ENCODE results near the gene NOL11.

NOL11 gene

DNA sequence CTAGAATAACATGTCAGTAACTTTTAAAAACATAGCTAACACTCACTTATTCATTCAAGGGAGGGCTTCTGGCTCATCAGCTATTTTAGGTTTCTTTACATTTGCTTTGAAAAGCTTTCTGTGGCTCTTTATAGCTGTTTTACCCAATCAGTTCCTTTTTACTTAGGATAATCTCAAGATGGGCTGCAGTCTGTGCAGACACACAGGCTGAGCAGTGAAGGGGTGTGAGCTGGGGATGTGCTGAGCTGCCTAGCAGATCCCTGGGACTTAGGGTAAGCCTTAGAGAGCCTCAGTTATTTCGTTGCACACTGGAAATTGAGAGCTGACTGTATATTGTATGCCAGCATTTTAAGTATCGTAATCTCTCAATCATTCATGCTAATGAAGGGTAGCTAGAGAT, 30.2 kb upstream of the NOL11 start:
- Histone ChIP-seq H3K18ac (ENCODE audit: low read length) (no peak overlapping the region), H3K27ac (ENCODE audit: low read depth, low read length) (no peak overlapping the region), H3K36me3 (ENCODE audit: control insufficient read depth in 1 of 2, insufficient read depth in 2 of 2, low read length in 2 of 2) (peaks cover 0 to 1% of the 10 kb centered on the region in 2 experiments), H3K9me3 (ENCODE audit: insufficient read depth, low read depth, low read length) (no peaks in the 10 kb centered on the region), H2BK120ac (ENCODE audit: insufficient read depth, low read length, poor library complexity) (no peak overlapping the region), H4K12ac (ENCODE audit: low read depth, low read length) (no peak overlapping the region), H3K27me3 (ENCODE audit: insufficient read depth, low read length) (no peaks in the 10 kb centered on the region), H2BK12ac (ENCODE audit: low read length) (no peak overlapping the region), H3K4me1 (ENCODE audit: control insufficient read depth in 1 of 2, insufficient read depth in 2 of 2, low read length in 2 of 2) (no peaks in the 10 kb centered on the region), H2BK5ac (ENCODE audit: low read depth, low read length, poor library complexity) (no peak overlapping the region), H3K14ac (ENCODE audit: low read length) (no peak overlapping the region), H3K79me1 (ENCODE audit: low read length) (no peaks in the 10 kb centered on the region), H3K4me3 (ENCODE audit: low read depth, low read length) (no peak overlapping the region), H3K4me2 (ENCODE audit: low read length) (no peak overlapping the region), H4K91ac (ENCODE audit: low read depth, low read length) (no peak overlapping the region), H3K4ac (ENCODE audit: low read depth, low read length) (no peak overlapping the region), H3K23ac (ENCODE audit: low read length) (no peak overlapping the region), H2AK5ac (ENCODE audit: low read length) (no peak overlapping the region), H3K79me2 (ENCODE audit: control insufficient read depth, insufficient read depth, low read length, poor library complexity) (no peaks in the 10 kb centered on the region), H4K8ac (ENCODE audit: low read depth, low read length) (no peak overlapping the region), H3K9ac (ENCODE audit: low read length) (no peak overlapping the region), H2AFZ (ENCODE audit: insufficient read depth, low read length, poor library complexity) (no peak overlapping the region)
- WGBS (ENCODE audit: extremely low coverage, insufficient coverage, insufficient read length) = no CpG with 5 or more reads among the region's 2 CpGs
- no peak for DNase-seq

DNA sequence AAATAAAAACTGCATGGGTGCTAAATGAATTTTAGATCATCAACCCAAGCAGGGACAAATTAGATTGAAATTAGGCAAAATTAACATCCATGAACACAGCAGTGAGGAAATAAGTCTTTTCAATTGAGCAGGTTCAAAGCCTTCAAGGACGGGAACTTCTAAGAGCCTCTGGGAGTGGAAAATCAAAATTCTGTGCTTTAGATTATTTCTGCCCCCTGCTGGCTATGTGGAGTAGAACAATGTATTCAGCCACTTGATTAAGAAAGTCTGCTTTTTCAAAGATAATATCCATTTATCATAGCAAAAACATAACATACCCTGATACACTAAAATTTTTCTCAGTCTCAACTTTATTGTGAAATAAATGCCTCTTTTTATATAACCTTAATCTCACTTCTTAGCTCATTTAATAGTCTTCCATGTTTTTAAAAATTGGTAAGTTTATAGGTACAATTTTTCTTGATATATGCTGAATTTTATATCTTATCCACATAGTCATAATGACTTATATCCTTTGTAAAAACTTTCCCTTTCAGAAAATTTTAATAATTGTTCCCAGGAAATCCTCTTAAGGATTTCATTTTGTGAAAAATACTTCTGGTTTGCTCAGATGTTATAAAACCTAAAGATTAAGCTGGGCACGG, 28.1 kb upstream of the NOL11 start:
- Histone ChIP-seq H3K79me1 (ENCODE audit: low read length) (no peaks in the 10 kb centered on the region), H3K23ac (ENCODE audit: low read length) (no peak overlapping the region), H3K4ac (ENCODE audit: low read depth, low read length) (no peak overlapping the region), H4K12ac (ENCODE audit: low read depth, low read length) (no peak overlapping the region), H3K36me3 (ENCODE audit: control insufficient read depth in 1 of 2, insufficient read depth in 2 of 2, low read length in 2 of 2) (peaks cover 0 to 4% of the 10 kb centered on the region in 2 experiments), H3K4me1 (ENCODE audit: control insufficient read depth in 1 of 2, insufficient read depth in 2 of 2, low read length in 2 of 2) (no peaks in the 10 kb centered on the region), H2BK120ac (ENCODE audit: insufficient read depth, low read length, poor library complexity) (no peak overlapping the region), H3K4me2 (ENCODE audit: low read length) (no peak overlapping the region), H2AK5ac (ENCODE audit: low read length) (no peak overlapping the region), H3K9me3 (ENCODE audit: insufficient read depth, low read depth, low read length) (no peaks in the 10 kb centered on the region), H2BK5ac (ENCODE audit: low read depth, low read length, poor library complexity) (no peak overlapping the region), H4K8ac (ENCODE audit: low read depth, low read length) (no peak overlapping the region), H2BK12ac (ENCODE audit: low read length) (no peak overlapping the region), H3K27me3 (ENCODE audit: insufficient read depth, low read length) (no peaks in the 10 kb centered on the region), H3K14ac (ENCODE audit: low read length) (no peak overlapping the region), H3K18ac (ENCODE audit: low read length) (no peak overlapping the region), H3K9ac (ENCODE audit: low read length) (no peak overlapping the region), H3K27ac (ENCODE audit: low read depth, low read length) (no peak overlapping the region), H3K4me3 (ENCODE audit: low read depth, low read length) (no peak overlapping the region), H2AFZ (ENCODE audit: insufficient read depth, low read length, poor library complexity) (no peak overlapping the region), H4K91ac (ENCODE audit: low read depth, low read length) (no peak overlapping the region), H3K79me2 (ENCODE audit: control insufficient read depth, insufficient read depth, low read length, poor library complexity) (no peaks in the 10 kb centered on the region)
- peak; percentile 35 to 90 for DNase-seq
- WGBS (ENCODE audit: extremely low coverage, insufficient coverage, insufficient read length) = no CpG with 5 or more reads among the region's 2 CpGs

DNA sequence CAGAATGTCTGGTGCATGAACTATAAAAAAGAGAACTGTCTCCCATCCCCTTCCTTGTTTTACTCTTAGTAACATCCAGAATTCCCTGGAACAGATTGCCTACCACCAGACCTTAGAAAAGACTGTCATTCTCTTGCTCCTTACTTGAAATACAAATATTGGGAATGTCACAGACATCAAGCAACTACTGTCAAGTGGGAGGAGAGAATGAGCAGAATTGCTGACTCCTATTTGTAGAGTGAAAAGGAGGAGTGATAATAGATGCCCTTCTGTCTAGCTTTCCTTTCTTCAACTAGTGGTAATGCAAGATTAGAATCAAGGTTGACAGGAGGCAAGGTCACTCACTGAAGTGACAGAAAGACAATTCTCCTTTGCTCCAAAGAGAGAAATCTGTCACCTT, 23.9 kb upstream of the NOL11 start:
- Histone ChIP-seq H4K91ac (ENCODE audit: low read depth, low read length) (no peak overlapping the region), H3K27me3 (ENCODE audit: insufficient read depth, low read length) (no peaks in the 10 kb centered on the region), H3K79me2 (ENCODE audit: control insufficient read depth, insufficient read depth, low read length, poor library complexity) (no peaks in the 10 kb centered on the region), H2BK120ac (ENCODE audit: insufficient read depth, low read length, poor library complexity) (no peak overlapping the region), H3K23ac (ENCODE audit: low read length) (no peak overlapping the region), H3K18ac (ENCODE audit: low read length) (no peak overlapping the region), H3K4me2 (ENCODE audit: low read length) (no peak overlapping the region), H3K14ac (ENCODE audit: low read length) (no peak overlapping the region), H2BK5ac (ENCODE audit: low read depth, low read length, poor library complexity) (no peak overlapping the region), H2AFZ (ENCODE audit: insufficient read depth, low read length, poor library complexity) (no peak overlapping the region), H3K36me3 (ENCODE audit: control insufficient read depth in 1 of 2, insufficient read depth in 2 of 2, low read length in 2 of 2) (peaks cover 0 to 4% of the 10 kb centered on the region in 2 experiments), H4K8ac (ENCODE audit: low read depth, low read length) (no peak overlapping the region), H3K79me1 (ENCODE audit: low read length) (no peaks in the 10 kb centered on the region), H4K12ac (ENCODE audit: low read depth, low read length) (no peak overlapping the region), H3K9ac (ENCODE audit: low read length) (no peak overlapping the region), H2BK12ac (ENCODE audit: low read length) (no peak overlapping the region), H3K9me3 (ENCODE audit: insufficient read depth, low read depth, low read length) (no peaks in the 10 kb centered on the region), H3K4ac (ENCODE audit: low read depth, low read length) (no peak overlapping the region), H3K4me1 (ENCODE audit: control insufficient read depth in 1 of 2, insufficient read depth in 2 of 2, low read length in 2 of 2) (no peaks in the 10 kb centered on the region), H3K4me3 (ENCODE audit: low read depth, low read length) (no peak overlapping the region), H3K27ac (ENCODE audit: low read depth, low read length) (no peak overlapping the region), H2AK5ac (ENCODE audit: low read length) (no peak overlapping the region)
- DNase-seq = no peak

DNA sequence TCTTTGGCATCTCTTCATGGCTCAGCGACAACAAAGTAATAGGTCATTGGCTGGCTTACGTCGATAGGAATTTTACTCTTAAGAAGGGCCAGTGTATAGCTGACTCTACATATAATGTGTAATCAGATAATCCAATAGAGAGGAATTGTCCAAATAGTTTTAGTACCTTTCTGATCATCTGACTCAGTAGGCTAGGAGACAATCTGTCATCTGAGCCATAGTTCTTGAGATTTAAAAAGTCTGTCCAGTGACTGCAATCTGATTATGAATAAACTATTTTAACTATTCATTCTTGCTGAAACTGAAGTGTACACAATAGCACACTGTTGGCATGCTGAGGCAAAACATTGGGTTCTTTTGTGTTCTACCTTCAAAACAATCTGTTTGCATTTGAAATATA, 21.4 kb upstream of the NOL11 start:
- Histone ChIP-seq H2AK5ac (ENCODE audit: low read length) (no peak overlapping the region), H3K14ac (ENCODE audit: low read length) (no peak overlapping the region), H4K91ac (ENCODE audit: low read depth, low read length) (no peak overlapping the region), H3K9me3 (ENCODE audit: insufficient read depth, low read depth, low read length) (no peaks in the 10 kb centered on the region), H2BK120ac (ENCODE audit: insufficient read depth, low read length, poor library complexity) (no peak overlapping the region), H3K18ac (ENCODE audit: low read length) (no peak overlapping the region), H3K79me2 (ENCODE audit: control insufficient read depth, insufficient read depth, low read length, poor library complexity) (no peaks in the 10 kb centered on the region), H3K79me1 (ENCODE audit: low read length) (no peaks in the 10 kb centered on the region), H3K4me1 (ENCODE audit: control insufficient read depth in 1 of 2, insufficient read depth in 2 of 2, low read length in 2 of 2) (no peaks in the 10 kb centered on the region), H3K4ac (ENCODE audit: low read depth, low read length) (no peak overlapping the region), H2BK5ac (ENCODE audit: low read depth, low read length, poor library complexity) (no peak overlapping the region), H2AFZ (ENCODE audit: insufficient read depth, low read length, poor library complexity) (no peak overlapping the region), H3K27ac (ENCODE audit: low read depth, low read length) (no peak overlapping the region), H3K23ac (ENCODE audit: low read length) (no peak overlapping the region), H3K4me2 (ENCODE audit: low read length) (no peak overlapping the region), H3K27me3 (ENCODE audit: insufficient read depth, low read length) (no peaks in the 10 kb centered on the region), H3K4me3 (ENCODE audit: low read depth, low read length) (no peak overlapping the region), H4K12ac (ENCODE audit: low read depth, low read length) (no peak overlapping the region), H4K8ac (ENCODE audit: low read depth, low read length) (no peak overlapping the region), H3K36me3 (ENCODE audit: control insufficient read depth in 1 of 2, insufficient read depth in 2 of 2, low read length in 2 of 2) (peaks cover 0 to 4% of the 10 kb centered on the region in 2 experiments), H2BK12ac (ENCODE audit: low read length) (no peak overlapping the region), H3K9ac (ENCODE audit: low read length) (no peak overlapping the region)
- WGBS (ENCODE audit: extremely low coverage, insufficient coverage, insufficient read length) = no CpG with 5 or more reads among the region's 3 CpGs
- peak; percentile 34 to 87 for DNase-seq

Measured in trophoblast cell (in vitro differentiated cells and primary cell).